ENCODE data around the gene ZNF552. TPM values are rescaled to one million over a fixed set of nuclear protein-coding genes. Genes with fewer than 3 reads are reported as not detected.
A peak's percentile ranks its signal among the peaks of the same experiment; 100 is the strongest.

The ZNF552 gene
- polyA plus RNA-seq, 1 of the 3 experiments (the other 2 are of a cell fraction), result 3.2 TPM

GRCh38 chr19:57771417-57771816 is 43.3 kb downstream of the ZNF552 start:
- Histone ChIP-seq H3K9me3 (no peaks in the 10 kb centered on the region), H3F3A (replicated peaks; ENCODE audit: insufficient read depth) (peaks cover 3% of the 10 kb centered on the region), H3K36me3 (replicated peaks in 1 of 2; ENCODE audit: control insufficient read depth in 1 of 2, insufficient read depth in 2 of 2, low read length in 1 of 2) (peaks cover 4 to 6% of the 10 kb centered on the region in 2 experiments), H3K27me3 (ENCODE audit: insufficient read depth) (no peaks in the 10 kb centered on the region), H3K27ac (ENCODE audit: low read depth in 2 of 2, low read length in 1 of 2) (no peak overlapping the region), H3K4me1 (ENCODE audit: control insufficient read depth in 1 of 2, insufficient read depth in 2 of 2, low read depth in 1 of 2, low read length in 1 of 2) (no peaks in the 10 kb centered on the region), H4K20me1 (ENCODE audit: insufficient read depth) (no peaks in the 10 kb centered on the region), H3K79me2 (ENCODE audit: insufficient read depth) (peaks cover 56% of the 10 kb centered on the region), H2AFZ (ENCODE audit: low read depth) (no peak overlapping the region), H3K4me2 (no peak overlapping the region), H3K9me2 (no peaks in the 10 kb centered on the region), H3K4me3 (ENCODE audit: low read depth in 2 of 2, low read length in 1 of 2) (peak overlapping the region in 1 of 2 experiments; percentile 5; a peak in 1 of 4 replicates), H3K9ac (no peak overlapping the region)
- DNase-seq, result no peak
- ChIA-PET POLR2A (no interaction called here), CTCF (no interaction called here)
- WGBS (ENCODE audit: low lambda C conversion rate), result 96% methylated on average over 4 of the region's 4 CpGs
- TF ChIP-seq FOXM1 (IDR thresholded peaks at IDR 0.05; ENCODE audit: low read depth) (no peak), PBX3 (IDR thresholded peaks at IDR 0.05) (no peak), RFX5 (IDR thresholded peaks at IDR 0.05; ENCODE audit: low read length) (no peak), USF1 (IDR thresholded peaks at IDR 0.05; ENCODE audit: borderline replicate concordance, low read depth) (no peak), IRF3 (IDR thresholded peaks at IDR 0.05; ENCODE audit: low read depth, low read length) (no peak), USF2 (IDR thresholded peaks at IDR 0.05; ENCODE audit: borderline replicate concordance, low read depth, low read length) (no peak)

GRCh38 chr19:57769345-57770131 is 45.2 kb downstream of the ZNF552 start, which contains the start of gene ZNF586:
TSS of gene ZNF586 (plus strand) at chr19:57769676. CDS start at chr19:57769843, 167 bp downstream.
- CTCF ChIA-PET, result no interaction called here
- Histone ChIP-seq H3K9ac (no peak within 1 kb of the TSS), H3K4me2 (peak within 1 kb of the TSS; percentile 66), H3K27ac (ENCODE audit: low read depth in 2 of 2, low read length in 1 of 2) (no peak within 1 kb of the TSS), H3K4me1 (ENCODE audit: control insufficient read depth in 1 of 2, insufficient read depth in 2 of 2, low read depth in 1 of 2, low read length in 1 of 2) (no peaks in the 10 kb centered on the region), H3K9me2 (no peaks in the 10 kb centered on the region), H3F3A (replicated peaks; ENCODE audit: insufficient read depth) (peaks cover 3% of the 10 kb centered on the region), H4K20me1 (ENCODE audit: insufficient read depth) (no peaks in the 10 kb centered on the region), H3K27me3 (ENCODE audit: insufficient read depth) (no peaks in the 10 kb centered on the region), H3K4me3 (ENCODE audit: low read depth in 2 of 2, low read length in 1 of 2) (peak within 1 kb of the TSS; percentile 54 to 56), H3K9me3 (no peaks in the 10 kb centered on the region), H3K79me2 (ENCODE audit: insufficient read depth) (peaks cover 39% of the 10 kb centered on the region), H3K36me3 (replicated peaks in 1 of 2; ENCODE audit: control insufficient read depth in 1 of 2, insufficient read depth in 2 of 2, low read length in 1 of 2) (peaks cover 4 to 9% of the 10 kb centered on the region in 2 experiments), H2AFZ (ENCODE audit: low read depth) (0 out of 2 replicates have a peak within 1 kb of the TSS, but pooled peaks have one; percentile 29)
- DNase-seq, result peak; percentile 87
- POLR2A ChIA-PET, result no interaction called here
- WGBS (ENCODE audit: low lambda C conversion rate), result 53% methylated on average over 38 of the region's 61 CpGs
- peak; percentile 55; the same call in 1 of the 2 replicates for TF ChIP-seq MAX (IDR thresholded peaks at IDR 0.05; ENCODE audit: low read depth)
- no peak for TF ChIP-seq IRF3 (IDR thresholded peaks at IDR 0.05; ENCODE audit: low read depth, low read length)
- TF ChIP-seq POLR2AphosphoS5 (IDR thresholded peaks at IDR 0.05; ENCODE audit: low read depth, low read length), result peak; percentile 61; the same call in 1 of the 2 replicates
- peak; percentile 90 for TF ChIP-seq YY1 (IDR thresholded peaks at IDR 0.05; ENCODE audit: low read depth)
- no peak for TF ChIP-seq REST (IDR thresholded peaks at IDR 0.05; ENCODE audit: low read depth, low read length)
- no peak for TF ChIP-seq USF1 (IDR thresholded peaks at IDR 0.05; ENCODE audit: borderline replicate concordance, low read depth)
- peak; percentile 50 for TF ChIP-seq MXI1 (IDR thresholded peaks at IDR 0.05; ENCODE audit: low read depth, low read length)
- no peak for TF ChIP-seq FOXJ3 (CRISPR knock-in tag; IDR thresholded peaks at IDR 0.05)
- no peak for TF ChIP-seq RAD21 (IDR thresholded peaks at IDR 0.05; ENCODE audit: low read length)
- TF ChIP-seq FOXM1 (IDR thresholded peaks at IDR 0.05; ENCODE audit: low read depth), result no peak
- TF ChIP-seq MEF2A (IDR thresholded peaks at IDR 0.05; ENCODE audit: borderline replicate concordance, low read depth), result no peak
